ENCODE results near the gene MKNK2. TPM values are rescaled to one million over a fixed set of nuclear protein-coding genes. Genes with fewer than 3 reads are reported as not detected.
"Not testable (repeated sequence)": the region's sequence is repeated elsewhere in the genome, so short reads cannot be mapped to it uniquely, and the experiment has no call there.

The MKNK2 gene
- total RNA-seq, 1 experiment from 2014 or later: 240 TPM

- in situ Hi-C loops (cut with HindIII; ENCODE audit: low pct_unique_long_range_greater_than_20kb, low sequenced_read_pairs); ATAC-seq; intact Hi-C loops (cut with micrococcal nuclease; ENCODE audit: unreplicated experiment); H3K4me3 ChIP-seq (ENCODE audit: low read depth in 2 of 2, low read length in 2 of 2); H3K36me3 ChIP-seq (ENCODE audit: control insufficient read depth, insufficient read depth, low read length); H3K27ac ChIP-seq (ENCODE audit: low read length); DNase-seq (ENCODE audit: low read depth, low spot score); H3K9me3 ChIP-seq (ENCODE audit: control insufficient read depth, insufficient read depth, low read depth, low read length); BruUV-seq (replicated peaks); H3K4me1 ChIP-seq (ENCODE audit: control insufficient read depth, insufficient read depth, low read length); H3K27me3 ChIP-seq (ENCODE audit: control insufficient read depth, insufficient read depth, low read length): not testable (repeated sequence)
- POLR2A ChIA-PET: interaction anchor here (0.7 kb wide), 1 partner anchor 88 kb away, joined by 23 read pairs; no protein-coding TSS in a partner anchor
- CTCF ChIA-PET: interaction anchor here (0.5 kb wide), 1 partner anchor 162 kb away, joined by 4 read pairs; no protein-coding TSS in a partner anchor
Observed at GRCh38 chr19:2091926-2092525, 41.0 kb upstream of the MKNK2 start.

GRCh38 chr19:2089727-2090053 lies 38.6 kb upstream of the MKNK2 start:
- no TSS peak for BruUV-seq (replicated peaks)
- peak; percentile 14; the same call in 1 of the 2 replicates for ATAC-seq
- TF ChIP-seq SIN3A (IDR thresholded peaks at IDR 0.05; ENCODE audit: borderline replicate concordance, insufficient read depth, low read depth, low read length): no peak
- TF ChIP-seq TCF7L2 (IDR thresholded peaks at IDR 0.05; ENCODE audit: low read depth, low read length): no peak
- no peak for TF ChIP-seq POLR2AphosphoS5 (IDR thresholded peaks at IDR 0.05; ENCODE audit: low read depth, low read length)
- no peak for TF ChIP-seq REST (IDR thresholded peaks at IDR 0.05; ENCODE audit: insufficient read depth in 1 of 2, low read depth in 2 of 2, low read length in 1 of 2)
- no peak for TF ChIP-seq CTCF (IDR thresholded peaks at IDR 0.05)
- Histone ChIP-seq H3K36me3 (ENCODE audit: control insufficient read depth, insufficient read depth, low read length) (no peaks in the 10 kb centered on the region), H3K27me3 (ENCODE audit: control insufficient read depth, insufficient read depth, low read length) (no peaks in the 10 kb centered on the region), H3K9me3 (ENCODE audit: control insufficient read depth, insufficient read depth, low read depth, low read length) (no peaks in the 10 kb centered on the region), H3K4me1 (ENCODE audit: control insufficient read depth, insufficient read depth, low read length) (no peaks in the 10 kb centered on the region; the same call in 1 of the 2 replicates), H3K4me3 (ENCODE audit: low read depth in 2 of 2, low read length in 2 of 2) (no peak overlapping the region), H3K27ac (ENCODE audit: low read length) (no peak overlapping the region)
- CTCF ChIA-PET: no interaction called here
- intact Hi-C loops (cut with micrococcal nuclease; ENCODE audit: unreplicated experiment) (no loop called here), in situ Hi-C loops (cut with HindIII; ENCODE audit: low pct_unique_long_range_greater_than_20kb, low sequenced_read_pairs) (no loop called here)
- no peak for DNase-seq (ENCODE audit: low read depth, low spot score)
- POLR2A ChIA-PET: no interaction called here

- BruUV-seq (replicated peaks): no TSS peak
- H3K36me3 ChIP-seq (ENCODE audit: control insufficient read depth, insufficient read depth, low read length): no peaks in the 10 kb centered on the region
- no peak for DNase-seq (ENCODE audit: low read depth, low spot score)
- ChIA-PET POLR2A (no interaction called here), CTCF (no interaction called here)
- intact Hi-C loops (cut with micrococcal nuclease; ENCODE audit: unreplicated experiment): no loop called here
- in situ Hi-C loops (cut with HindIII; ENCODE audit: low pct_unique_long_range_greater_than_20kb, low sequenced_read_pairs): no loop called here
- TF ChIP-seq POLR2AphosphoS5 (IDR thresholded peaks at IDR 0.05; ENCODE audit: low read depth, low read length): no peak
- no peak for TF ChIP-seq SIN3A (IDR thresholded peaks at IDR 0.05; ENCODE audit: borderline replicate concordance, insufficient read depth, low read depth, low read length)
- TF ChIP-seq REST (IDR thresholded peaks at IDR 0.05; ENCODE audit: insufficient read depth in 1 of 2, low read depth in 2 of 2, low read length in 1 of 2): no peak
- TF ChIP-seq CTCF (IDR thresholded peaks at IDR 0.05): no peak
- no peak for TF ChIP-seq TCF7L2 (IDR thresholded peaks at IDR 0.05; ENCODE audit: low read depth, low read length)
- H3K9me3 ChIP-seq (ENCODE audit: control insufficient read depth, insufficient read depth, low read depth, low read length): no peaks in the 10 kb centered on the region
- H3K4me3 ChIP-seq (ENCODE audit: low read depth in 2 of 2, low read length in 2 of 2): no peak overlapping the region
- no peaks in the 10 kb centered on the region; the same call in 1 of the 2 replicates for H3K4me1 ChIP-seq (ENCODE audit: control insufficient read depth, insufficient read depth, low read length)
- H3K27ac ChIP-seq (ENCODE audit: low read length): no peak overlapping the region
- ATAC-seq: peak; percentile 35; the same call in 1 of the 2 replicates
- no peaks in the 10 kb centered on the region for H3K27me3 ChIP-seq (ENCODE audit: control insufficient read depth, insufficient read depth, low read length)
Observed at GRCh38 chr19:2089001-2089711, 38.1 kb upstream of the MKNK2 start.

Data from Panc1 (cell line).